PC-9 (cell line): ENCODE results near the gene TMEM272. TPM values are rescaled to one million over a fixed set of nuclear protein-coding genes. Genes with fewer than 3 reads are reported as not detected.

Experiments
- BruUV-seq: library from RNA; stranded (reverse); fragments of 400-500 nt; replicated peaks from 2 replicates; lab custom pipeline; 2021; lab: Mats Ljungman, UMichigan
- CTCF ChIA-PET: fragments of 300-600 bp; sonication (Branson Sonifier 250); formaldehyde crosslinking; loops from one replicate; lab custom pipeline; 2022; ENCODE audit warnings: antibody characterized with exemption; lab: Charles Lee
- POLR2A ChIA-PET: fragments of 300-600 bp; sonication (Branson Sonifier 250); formaldehyde crosslinking; loops from one replicate; lab custom pipeline; 2022; ENCODE audit warnings: antibody characterized with exemption; ENCODE audit not compliant: unreplicated experiment; lab: Charles Lee
- DNase-seq, 2 experiments: peaks; one replicate each; pipeline versions ENCODE4 v3.0.0 to v3.0.0-alpha.2; 2015 to 2022; ENCODE audit warnings: mixed read lengths in 1 of 2
- H2AFZ ChIP-seq: fragments of 200-600 bp; sonication (generic); 2 replicates; pipeline ENCODE4 v1.8.1; 2017; ENCODE audit warnings: antibody characterized with exemption
- H3F3A ChIP-seq: fragments of 200-600 bp; sonication (generic); 2 replicates; pipeline ENCODE4 v1.8.1; 2017; ENCODE audit warnings: antibody characterized with exemption, mild to moderate bottlenecking, low read depth; ENCODE audit not compliant: insufficient read depth
- H3K27ac ChIP-seq: fragments of 200-600 bp; sonication (generic); 2 replicates; pipeline ENCODE4 v1.6.1; 2016; ENCODE audit warnings: mixed run types
- H3K27me3 ChIP-seq: fragments of 200-600 bp; sonication (generic); 2 replicates; pipeline ENCODE4 v1.6.1; 2016; ENCODE audit warnings: low read depth, mixed run types; ENCODE audit not compliant: insufficient read depth
- H3K36me3 ChIP-seq: fragments of 200-600 bp; sonication (generic); 2 replicates; pipeline ENCODE4 v1.6.1; 2016; ENCODE audit warnings: low read depth, mixed run types
- H3K4me1 ChIP-seq: fragments of 200-600 bp; sonication (generic); replicated peaks from 2 replicates; pipeline ENCODE4 v1.6.1; 2016; ENCODE audit warnings: mixed run types; ENCODE audit not compliant: insufficient read depth
- H3K4me2 ChIP-seq: fragments of 200-600 bp; sonication (generic); 2 replicates; pipeline ENCODE4 v1.6.1; 2017; ENCODE audit warnings: mixed run types
- H3K4me3 ChIP-seq: fragments of 200-600 bp; sonication (generic); 2 replicates; pipeline ENCODE4 v1.6.1; 2016; ENCODE audit warnings: mixed run types
- H3K79me2 ChIP-seq: fragments of 200-600 bp; sonication (generic); 2 replicates; pipeline ENCODE4 v1.6.1; 2017; ENCODE audit warnings: low read depth, mixed run types
- H3K9me2 ChIP-seq: fragments of 200-600 bp; sonication (generic); 2 replicates; pipeline ENCODE4 v1.8.1; 2017; ENCODE audit warnings: mild to moderate bottlenecking; ENCODE audit not compliant: insufficient read depth
- H3K9me3 ChIP-seq: fragments of 200-600 bp; sonication (generic); 2 replicates; pipeline ENCODE4 v1.8.1; 2016; ENCODE audit warnings: low read depth; ENCODE audit not compliant: insufficient read depth
- H4K20me1 ChIP-seq: fragments of 200-600 bp; sonication (generic); 2 replicates; pipeline ENCODE4 v1.8.1; 2017; ENCODE audit not compliant: insufficient read depth
- EZH2 ChIP-seq: fragments of 200-600 bp; sonication (generic); IDR thresholded peaks from 2 replicates; pipeline ENCODE4 v1.8.0; 2017; ENCODE audit warnings: antibody characterized with exemption, low read depth
- intact Hi-C: fragments of 100-400 bp; cut with micrococcal nuclease; formaldehyde crosslinking; loops from one replicate; pipeline ENCODE4 v1.10.0; 2022; ENCODE audit not compliant: unreplicated experiment
- total RNA-seq: library from RNA; stranded (reverse); gene quantifications from 2 replicates; pipeline ENCODE4 v1.2.3, GENCODE V29; 2021
- TF ChIP-seq, protein P1 (sequence below): fragments of 200-600 bp; sonication (generic); conservative IDR thresholded peaks from 2 replicates; pipeline ENCODE4 v1.6.1; 2017; ENCODE audit warnings: mixed run types, antibody characterized with exemption, mild to moderate bottlenecking, moderate library complexity

Gene TMEM272
- total RNA-seq, 1 experiment from 2014 or later, result not detected

DNA sequence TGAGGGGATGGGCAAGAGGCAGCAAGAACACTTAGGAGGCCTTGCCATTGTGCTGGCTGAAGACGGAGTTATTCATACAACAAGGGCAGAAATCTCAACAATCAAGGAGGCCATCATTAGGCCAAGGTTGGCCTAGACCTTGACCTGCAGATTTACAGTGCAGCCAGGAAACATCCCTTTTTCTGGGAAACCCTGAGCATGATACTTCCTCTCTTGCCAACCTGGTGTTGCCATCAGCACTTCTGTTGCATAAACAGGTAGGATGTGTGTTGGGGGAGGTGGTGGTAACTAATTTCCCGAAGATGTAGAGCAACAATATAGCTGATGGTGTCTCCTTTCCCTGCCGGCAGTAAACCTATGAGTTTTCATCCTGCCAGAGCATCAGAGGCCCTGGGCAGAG lies 8.0 kb downstream of the TMEM272 start:
- Histone ChIP-seq H2AFZ (no peak overlapping the region), H3K79me2 (no peaks in the 10 kb centered on the region), H3K4me3 (no peak overlapping the region), H3K27ac (no peak overlapping the region), H3K9me2 (no peaks in the 10 kb centered on the region), H3K4me1 (no peaks in the 10 kb centered on the region), H3K36me3 (no peaks in the 10 kb centered on the region), H3K9me3 (no peaks in the 10 kb centered on the region), H3K27me3 (peaks cover 57% of the 10 kb centered on the region), H3F3A (no peaks in the 10 kb centered on the region), H3K4me2 (no peak overlapping the region), H4K20me1 (no peaks in the 10 kb centered on the region)
- BruUV-seq, result no TSS peak
- ChIA-PET CTCF (no interaction called here), POLR2A (no interaction called here)
- intact Hi-C loops, result no loop called here
- TF ChIP-seq EZH2, result no peak
- TF ChIP-seq, protein P1, sequence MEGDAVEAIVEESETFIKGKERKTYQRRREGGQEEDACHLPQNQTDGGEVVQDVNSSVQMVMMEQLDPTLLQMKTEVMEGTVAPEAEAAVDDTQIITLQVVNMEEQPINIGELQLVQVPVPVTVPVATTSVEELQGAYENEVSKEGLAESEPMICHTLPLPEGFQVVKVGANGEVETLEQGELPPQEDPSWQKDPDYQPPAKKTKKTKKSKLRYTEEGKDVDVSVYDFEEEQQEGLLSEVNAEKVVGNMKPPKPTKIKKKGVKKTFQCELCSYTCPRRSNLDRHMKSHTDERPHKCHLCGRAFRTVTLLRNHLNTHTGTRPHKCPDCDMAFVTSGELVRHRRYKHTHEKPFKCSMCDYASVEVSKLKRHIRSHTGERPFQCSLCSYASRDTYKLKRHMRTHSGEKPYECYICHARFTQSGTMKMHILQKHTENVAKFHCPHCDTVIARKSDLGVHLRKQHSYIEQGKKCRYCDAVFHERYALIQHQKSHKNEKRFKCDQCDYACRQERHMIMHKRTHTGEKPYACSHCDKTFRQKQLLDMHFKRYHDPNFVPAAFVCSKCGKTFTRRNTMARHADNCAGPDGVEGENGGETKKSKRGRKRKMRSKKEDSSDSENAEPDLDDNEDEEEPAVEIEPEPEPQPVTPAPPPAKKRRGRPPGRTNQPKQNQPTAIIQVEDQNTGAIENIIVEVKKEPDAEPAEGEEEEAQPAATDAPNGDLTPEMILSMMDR, result no peak
- no peak for DNase-seq

DNA sequence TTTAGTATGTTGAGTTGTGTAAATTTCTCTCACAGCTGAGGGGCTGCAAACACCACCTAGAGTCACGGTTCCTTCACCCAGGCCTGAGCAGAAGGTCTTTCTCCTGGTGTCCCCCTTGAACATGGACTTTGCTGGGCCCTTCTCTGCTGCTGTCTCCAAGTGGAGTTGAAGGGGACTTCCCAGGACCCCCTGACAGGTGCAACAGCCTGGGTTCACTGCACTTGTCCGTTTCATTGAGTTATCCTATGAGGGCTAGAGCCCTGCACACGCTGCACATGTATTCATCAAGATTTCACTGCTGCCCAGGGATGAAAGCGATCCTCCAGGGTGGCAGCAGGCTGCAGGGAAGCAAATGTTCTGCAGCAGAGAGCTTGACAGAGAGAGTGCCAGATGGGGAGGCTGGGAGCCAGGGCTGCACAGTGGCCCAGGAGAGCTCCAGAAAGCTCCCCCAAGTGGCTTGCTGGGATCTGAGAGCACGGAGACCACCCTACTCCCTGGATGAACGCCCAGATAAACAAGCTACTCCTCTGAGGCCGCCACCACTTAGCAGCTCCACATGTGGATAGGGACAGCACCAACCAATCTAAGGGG lies 10.3 kb downstream of the TMEM272 start:
- Histone ChIP-seq H2AFZ (no peak overlapping the region), H3K27me3 (peaks cover 64% of the 10 kb centered on the region), H3K4me2 (no peak overlapping the region), H3K36me3 (no peaks in the 10 kb centered on the region), H3K27ac (no peak overlapping the region), H3K4me3 (no peak overlapping the region), H4K20me1 (no peaks in the 10 kb centered on the region), H3K4me1 (no peaks in the 10 kb centered on the region), H3K9me3 (no peaks in the 10 kb centered on the region), H3F3A (no peaks in the 10 kb centered on the region), H3K79me2 (no peaks in the 10 kb centered on the region), H3K9me2 (no peaks in the 10 kb centered on the region)
- no TSS peak for BruUV-seq
- TF ChIP-seq EZH2, result no peak
- TF ChIP-seq, protein P1, result no peak
- intact Hi-C loops, result no loop called here
- POLR2A ChIA-PET, result no interaction called here
- CTCF ChIA-PET, result no interaction called here
- DNase-seq, result no peak

DNA sequence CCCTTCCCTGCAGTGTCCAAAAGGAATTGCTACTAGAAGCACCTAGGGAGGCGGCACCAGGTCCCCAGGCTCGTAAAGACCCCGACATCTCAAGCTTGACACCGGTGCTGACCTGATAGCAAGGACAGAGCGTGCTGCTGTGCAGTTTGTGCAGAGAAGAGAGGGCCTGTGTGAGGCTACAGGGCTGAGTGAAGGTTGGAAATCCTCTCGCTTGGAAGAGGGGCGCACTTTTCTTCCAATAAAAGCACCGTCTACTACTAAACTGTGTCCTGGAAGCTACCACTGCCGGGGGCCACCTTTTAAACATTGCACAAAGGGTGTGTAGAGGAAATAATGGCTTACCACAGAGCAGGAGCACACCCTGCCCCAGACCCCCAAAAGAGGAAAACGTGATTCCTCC lies 11.0 kb downstream of the TMEM272 start:
- Histone ChIP-seq H3K27ac (no peak overlapping the region), H3F3A (no peaks in the 10 kb centered on the region), H3K36me3 (no peaks in the 10 kb centered on the region), H3K27me3 (peaks cover 69% of the 10 kb centered on the region), H3K4me1 (no peaks in the 10 kb centered on the region), H2AFZ (no peak overlapping the region), H3K9me2 (no peaks in the 10 kb centered on the region), H3K4me3 (no peak overlapping the region), H3K9me3 (no peaks in the 10 kb centered on the region), H3K4me2 (no peak overlapping the region), H4K20me1 (no peaks in the 10 kb centered on the region), H3K79me2 (no peaks in the 10 kb centered on the region)
- POLR2A ChIA-PET, result interaction anchor here (0.5 kb wide), 1 partner anchor 38 kb away, joined by 6 read pairs; no protein-coding TSS in a partner anchor
- intact Hi-C loops, result no loop called here
- DNase-seq, result no peak
- CTCF ChIA-PET, result no interaction called here
- BruUV-seq, result no TSS peak
- TF ChIP-seq, protein P1, result no peak
- TF ChIP-seq EZH2, result no peak
